Neural cell (in vitro differentiated cells): ENCODE measurements around the gene HMCES. TPM values are rescaled to one million over a fixed set of nuclear protein-coding genes. Genes with fewer than 3 reads are reported as not detected.

Experiments
- H2AFZ ChIP-seq: fragments of 200-600, 300-800 bp; sonication (generic), shearing (Covaris generic); 2 replicates; pipeline ENCODE4 v1.6.0; 2014; ENCODE audit warnings: low read depth, mild to moderate bottlenecking, antibody characterized with exemption, low read length, moderate library complexity
- H3F3A ChIP-seq: fragments of 200-600 bp; shearing (Covaris generic); 2 replicates; pipeline ENCODE4 v1.6.1; 2016; ENCODE audit warnings: mild to moderate bottlenecking, moderate library complexity, mixed read lengths, antibody characterized with exemption, low read length; ENCODE audit not compliant: insufficient read depth, poor library complexity, severe bottlenecking
- H3K27ac ChIP-seq: fragments of 200-600, 300-800 bp; sonication (generic), shearing (Covaris generic); 2 replicates; pipeline ENCODE4 v1.5.1; 2014; ENCODE audit warnings: mild to moderate bottlenecking, low read length, moderate library complexity
- H3K27me3 ChIP-seq: fragments of 300-800, 200-600 bp; sonication (generic), shearing (Covaris generic); 2 replicates; pipeline ENCODE4 v1.6.0; 2014; ENCODE audit warnings: mild to moderate bottlenecking, low read depth, low read length, moderate library complexity; ENCODE audit not compliant: insufficient read depth
- H3K36me3 ChIP-seq: fragments of 300-800, 200-600 bp; sonication (generic), shearing (Covaris generic); 2 replicates; pipeline ENCODE4 v1.5.1; 2014; ENCODE audit warnings: mild to moderate bottlenecking, antibody characterized with exemption, low read length, moderate library complexity; ENCODE audit not compliant: insufficient read depth
- H3K4me2 ChIP-seq: fragments of 300-800, 200-600 bp; sonication (generic), shearing (Covaris generic); 2 replicates; pipeline ENCODE4 v1.6.0; 2014; ENCODE audit warnings: mild to moderate bottlenecking, low read length
- H3K4me3 ChIP-seq: fragments of 300-800, 200-600 bp; sonication (generic), shearing (Covaris generic); 2 replicates; pipeline ENCODE4 v1.5.1; 2014; ENCODE audit warnings: mild to moderate bottlenecking, low read length, moderate library complexity
- H3K79me2 ChIP-seq: fragments of 200-600 bp; shearing (Covaris generic); replicated peaks from 2 replicates; pipeline ENCODE4 v1.6.0; 2014; ENCODE audit warnings: mild to moderate bottlenecking, low read length, moderate library complexity; ENCODE audit not compliant: insufficient read depth
- H3K9ac ChIP-seq: fragments of 300-800, 200-600 bp; sonication (generic), shearing (Covaris generic); 2 replicates; pipeline ENCODE4 v1.6.1; 2016; ENCODE audit warnings: mild to moderate bottlenecking, low read length, mixed read lengths
- H3K9me2 ChIP-seq: fragments of 200-600 bp; shearing (Covaris generic); 2 replicates; pipeline ENCODE4 v1.6.1; 2016; ENCODE audit warnings: mild to moderate bottlenecking, low read length, mixed read lengths; ENCODE audit not compliant: insufficient read depth
- H3K9me3 ChIP-seq: fragments of 200-600, 300-800 bp; sonication (generic), shearing (Covaris generic); 2 replicates; pipeline ENCODE4 v1.6.1; 2016; ENCODE audit warnings: mild to moderate bottlenecking, mixed run types, low read length, moderate library complexity, mixed read lengths
- H4K20me1 ChIP-seq: fragments of 200-600 bp; shearing (Covaris generic); 2 replicates; pipeline ENCODE4 v1.6.1; 2016; ENCODE audit warnings: mild to moderate bottlenecking, mixed run types; ENCODE audit not compliant: insufficient read depth
- CTCF ChIP-seq: fragments of 450-650 bp; IDR thresholded peaks from 2 replicates; pipeline ENCODE4 v1.5.1; 2014; ENCODE audit warnings: antibody characterized with exemption, mild to moderate bottlenecking, moderate library complexity; ENCODE audit not compliant: poor library complexity, severe bottlenecking
- EP300 ChIP-seq: fragments of 450-650 bp; conservative IDR thresholded peaks from 2 replicates; pipeline ENCODE4 v1.6.1; 2014; ENCODE audit warnings: antibody characterized with exemption, mild to moderate bottlenecking, moderate library complexity; ENCODE audit not compliant: poor library complexity, severe bottlenecking
- EZH2 ChIP-seq: fragments of 200-600, 300-800 bp; shearing (Covaris generic), sonication (generic); IDR thresholded peaks from 2 replicates; pipeline ENCODE4 v1.6.1; 2014; ENCODE audit warnings: antibody characterized with exemption, low read length, borderline replicate concordance, mild to moderate bottlenecking; ENCODE audit not compliant: insufficient read depth, poor library complexity, severe bottlenecking
- MXI1 ChIP-seq: fragments of 450-650 bp; conservative IDR thresholded peaks from 2 replicates; pipeline ENCODE4 v1.6.1; 2014; ENCODE audit warnings: antibody characterized with exemption, mild to moderate bottlenecking; ENCODE audit not compliant: poor library complexity, severe bottlenecking
- POLR2AphosphoS5 ChIP-seq: IDR thresholded peaks from 2 replicates; pipeline ENCODE4 v1.6.1; 2012
- RAD21 ChIP-seq: fragments of 450-650 bp; conservative IDR thresholded peaks from 2 replicates; pipeline ENCODE4 v1.6.1; 2014; ENCODE audit warnings: antibody characterized with exemption, mild to moderate bottlenecking, moderate library complexity
- REST ChIP-seq: IDR thresholded peaks from 2 replicates; pipeline ENCODE4 v1.6.1; 2012; ENCODE audit warnings: borderline replicate concordance
- SMC3 ChIP-seq: fragments of 450-650 bp; conservative IDR thresholded peaks from 2 replicates; pipeline ENCODE4 v1.6.1; 2014; ENCODE audit warnings: antibody characterized with exemption, mild to moderate bottlenecking, moderate library complexity; ENCODE audit not compliant: poor library complexity
- TAF1 ChIP-seq: IDR thresholded peaks from 2 replicates; pipeline ENCODE4 v1.6.1; 2012; ENCODE audit warnings: low read depth
- polyA plus RNA-seq: library from polyadenylated mRNA; depleted of rRNA; stranded (reverse); fragments of >200 nt; gene quantifications from 2 replicates; pipeline ENCODE4 v1.2.3, GENCODE V29; 2014

Gene HMCES
- polyA plus RNA-seq, 1 donor from 2014 or later = 23.0 TPM

GRCh38 chr3:129276385-129276784, 2.3 kb upstream of the HMCES start:
- H3K36me3 ChIP-seq = peaks cover 7% of the 10 kb centered on the region
- TF ChIP-seq REST (no peak), MXI1 (no peak), EP300 (no peak)
- H3K27ac ChIP-seq = no peak overlapping the region
- H2AFZ ChIP-seq = no peak overlapping the region
- peaks cover 8% of the 10 kb centered on the region for H3K79me2 ChIP-seq
- no peaks in the 10 kb centered on the region for H3K27me3 ChIP-seq
- H3K9ac ChIP-seq = no peak overlapping the region
- H3K9me3 ChIP-seq = no peaks in the 10 kb centered on the region
- H3K4me3 ChIP-seq = no peak overlapping the region
- H4K20me1 ChIP-seq = no peaks in the 10 kb centered on the region
- no peaks in the 10 kb centered on the region for H3K9me2 ChIP-seq
- no peak overlapping the region for H3K4me2 ChIP-seq
- H3F3A ChIP-seq = no peaks in the 10 kb centered on the region

- H3K4me3 ChIP-seq = no peak overlapping the region
- peaks cover 7% of the 10 kb centered on the region for H3K36me3 ChIP-seq
- no peaks in the 10 kb centered on the region for H3K9me2 ChIP-seq
- H3K9me3 ChIP-seq = no peaks in the 10 kb centered on the region
- peaks cover 12% of the 10 kb centered on the region for H3K79me2 ChIP-seq
- no peaks in the 10 kb centered on the region for H4K20me1 ChIP-seq
- no peaks in the 10 kb centered on the region for H3F3A ChIP-seq
- peak overlapping the region; percentile 61 for H3K27ac ChIP-seq
- H3K4me2 ChIP-seq = no peak overlapping the region
- no peaks in the 10 kb centered on the region for H3K27me3 ChIP-seq
- no peak overlapping the region for H2AFZ ChIP-seq
- no peak overlapping the region for H3K9ac ChIP-seq
- no peak for TF ChIP-seq EZH2
- TF ChIP-seq MXI1 = no peak
- no peak for TF ChIP-seq RAD21
- no peak for TF ChIP-seq POLR2AphosphoS5
- TF ChIP-seq SMC3 = no peak
- TF ChIP-seq TAF1 = no peak
- no peak for TF ChIP-seq CTCF
- no peak for TF ChIP-seq REST
- no peak for TF ChIP-seq EP300
Measured at GRCh38 chr3:129277829-129278271, 820 bp upstream of the HMCES start.
